ENCODE results near the gene PPP2R5C.

The PPP2R5C gene

DNA sequence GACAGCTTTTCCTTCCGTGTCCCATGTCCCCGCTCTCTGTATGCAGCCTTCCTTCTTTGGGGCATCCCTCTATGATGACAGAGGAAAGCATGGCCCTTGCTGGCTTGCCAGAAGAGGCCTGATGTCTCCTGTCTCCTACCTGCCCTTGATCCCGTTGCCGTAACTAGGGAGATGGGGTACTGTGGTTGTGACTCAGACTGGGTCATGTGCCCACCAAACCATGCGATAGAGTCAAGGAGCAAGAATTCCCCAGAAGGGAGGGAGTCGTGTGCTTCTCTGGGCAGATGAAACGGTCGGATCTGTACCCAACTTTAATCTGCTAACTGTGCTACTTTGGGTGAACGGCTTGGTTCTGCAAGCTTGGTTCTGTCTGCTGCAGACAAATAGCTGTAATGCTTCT, 103.8 kb downstream of the PPP2R5C start:
- DNase-seq (ENCODE audit: low spot score) = peak; percentile 86

DNA sequence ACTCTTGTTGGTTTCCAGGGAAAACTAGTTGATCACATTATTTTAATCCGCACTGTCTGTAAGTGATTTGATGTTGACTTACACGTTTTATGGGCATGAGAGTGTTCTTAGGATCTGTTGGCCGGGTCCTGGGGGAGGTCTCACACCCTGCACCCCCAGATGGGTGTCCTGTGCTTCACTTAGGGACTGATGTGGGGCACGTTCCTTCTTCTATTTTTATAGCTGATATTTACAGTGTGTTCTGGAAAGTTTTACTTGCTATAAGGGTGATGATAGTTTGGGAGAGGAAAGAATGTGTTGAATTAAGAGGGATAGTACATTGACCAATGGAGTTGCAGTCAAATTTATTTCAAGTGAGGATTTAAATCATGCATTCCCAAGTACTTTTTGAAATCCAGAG, 106.3 kb downstream of the PPP2R5C start:
- DNase-seq (ENCODE audit: low spot score) = no peak

DNA sequence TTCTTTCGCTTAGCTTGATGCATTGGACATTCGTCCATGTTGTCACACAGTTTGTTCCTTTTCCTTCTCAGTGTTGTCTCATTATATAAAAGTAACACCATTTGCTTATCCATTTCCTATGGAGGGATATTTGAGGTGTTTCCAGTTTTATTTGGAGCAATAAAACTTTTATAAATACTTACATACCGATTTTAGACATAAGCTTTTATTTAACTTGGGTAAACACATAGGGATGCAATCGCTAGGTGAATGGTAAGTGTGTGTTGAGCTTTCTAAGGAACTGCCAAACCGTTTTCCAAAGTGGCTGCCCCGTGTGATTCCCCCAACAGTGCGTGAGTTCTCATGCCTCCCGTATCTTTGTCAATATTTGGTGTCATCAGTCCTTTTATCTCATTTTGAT, 107.7 kb downstream of the PPP2R5C start:
- DNase-seq (ENCODE audit: low spot score) = no peak

DNA sequence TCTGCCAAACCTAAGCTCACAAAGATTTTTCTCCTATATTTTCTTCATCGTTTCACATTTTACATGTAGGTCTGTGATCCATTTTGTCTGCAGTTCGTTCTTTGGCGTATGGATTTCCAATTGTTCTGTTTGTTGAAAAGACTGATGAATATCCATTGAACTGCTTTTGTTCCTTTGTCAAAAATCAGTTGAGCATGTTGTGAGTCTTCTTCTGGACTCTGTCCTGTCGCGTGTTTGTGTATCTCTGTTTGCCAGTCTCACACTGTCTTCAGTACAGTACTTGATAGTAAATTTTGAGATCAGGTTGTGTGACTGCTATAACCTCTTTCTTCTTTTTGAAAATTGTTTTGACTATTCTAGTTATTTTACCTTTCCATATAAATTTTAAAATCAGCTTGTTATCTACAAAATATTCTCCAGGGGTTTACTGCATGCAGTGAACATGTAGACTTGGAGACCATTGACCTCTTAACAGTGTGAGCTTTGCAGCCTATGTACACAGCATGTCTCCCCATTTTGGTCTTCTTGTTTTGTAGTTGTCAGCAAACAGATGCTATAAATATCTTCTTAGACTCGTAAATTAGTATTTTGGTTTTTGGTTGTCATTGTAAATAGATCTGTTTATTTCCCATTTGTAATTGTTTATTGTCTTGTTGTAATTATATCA, 108.9 kb downstream of the PPP2R5C start:
- DNase-seq (ENCODE audit: low spot score) = no peak

DNA sequence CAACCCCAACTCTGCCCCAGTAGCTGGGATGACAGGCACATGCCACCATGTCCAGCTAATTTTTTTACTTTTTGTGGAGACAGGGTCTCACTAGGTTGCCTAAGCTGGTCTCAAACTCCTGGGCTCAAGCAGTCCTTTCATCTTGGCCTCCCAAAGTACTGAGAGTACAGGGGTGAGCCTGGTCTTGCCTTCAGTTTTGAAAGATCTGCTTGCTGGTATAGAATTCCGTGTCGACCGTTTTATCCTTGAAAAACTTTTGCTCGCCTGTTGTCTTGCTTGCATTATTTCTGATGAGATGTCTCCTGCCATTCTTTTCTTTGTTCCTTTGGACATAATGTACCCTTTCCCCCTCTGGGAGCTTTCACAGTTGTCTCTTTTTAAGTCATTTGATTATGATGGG, 110.8 kb downstream of the PPP2R5C start:
- DNase-seq (ENCODE audit: low spot score) = no peak

DNA sequence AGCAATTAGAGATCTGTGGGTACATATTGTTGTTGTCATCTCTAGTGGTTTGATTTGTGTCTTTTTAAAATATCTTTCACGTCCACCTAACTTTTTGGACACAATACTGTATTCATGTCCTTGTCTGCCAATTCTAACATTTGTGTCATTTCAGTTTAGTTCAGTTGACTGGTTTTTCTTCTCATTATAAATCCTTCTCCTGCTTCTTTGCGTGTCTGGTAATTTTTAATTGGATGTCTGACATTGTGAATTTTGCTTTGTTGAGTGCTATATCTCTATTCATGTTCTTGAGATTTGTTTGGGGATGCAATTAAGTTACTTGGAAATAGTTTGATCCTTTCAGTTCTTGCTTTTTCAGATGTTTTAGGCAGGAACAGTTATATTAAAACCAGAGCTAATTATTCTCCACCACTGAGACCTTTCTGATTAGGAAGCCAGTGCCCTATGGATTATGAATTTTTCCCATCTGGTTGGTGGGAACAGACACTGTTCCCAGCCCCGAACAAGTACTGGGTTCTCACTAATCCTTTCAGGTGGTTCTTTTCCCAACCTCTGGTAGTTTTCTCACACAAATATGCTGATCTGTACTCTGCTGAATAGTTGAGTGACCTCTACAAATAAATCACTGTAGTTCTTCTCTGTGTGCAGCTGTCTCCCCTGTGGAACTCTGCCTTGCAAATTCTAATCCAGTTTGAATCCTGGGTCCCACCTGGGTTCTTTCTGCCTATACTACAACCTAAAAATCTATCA, 111.7 kb downstream of the PPP2R5C start:
- DNase-seq (ENCODE audit: low spot score) = no peak

DNA sequence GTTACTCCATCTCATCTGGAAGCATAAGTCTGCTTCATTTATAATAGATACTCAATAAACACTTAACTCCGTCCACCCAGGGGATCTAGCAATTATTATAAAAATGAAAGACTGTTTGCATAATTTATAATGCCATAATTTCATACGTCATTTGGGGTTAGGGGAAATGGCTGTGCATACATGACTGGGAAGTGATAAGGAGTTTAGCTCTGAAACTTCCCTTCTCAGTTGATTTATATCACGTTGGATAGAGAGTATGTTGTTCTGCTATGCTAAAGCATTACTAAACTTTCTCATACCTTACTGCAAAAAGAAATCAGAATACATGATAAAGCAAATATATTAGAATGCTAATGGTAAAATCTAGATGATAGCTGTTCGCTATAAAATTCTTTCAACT, 112.5 kb downstream of the PPP2R5C start:
- no peak for DNase-seq (ENCODE audit: low spot score)

DNA sequence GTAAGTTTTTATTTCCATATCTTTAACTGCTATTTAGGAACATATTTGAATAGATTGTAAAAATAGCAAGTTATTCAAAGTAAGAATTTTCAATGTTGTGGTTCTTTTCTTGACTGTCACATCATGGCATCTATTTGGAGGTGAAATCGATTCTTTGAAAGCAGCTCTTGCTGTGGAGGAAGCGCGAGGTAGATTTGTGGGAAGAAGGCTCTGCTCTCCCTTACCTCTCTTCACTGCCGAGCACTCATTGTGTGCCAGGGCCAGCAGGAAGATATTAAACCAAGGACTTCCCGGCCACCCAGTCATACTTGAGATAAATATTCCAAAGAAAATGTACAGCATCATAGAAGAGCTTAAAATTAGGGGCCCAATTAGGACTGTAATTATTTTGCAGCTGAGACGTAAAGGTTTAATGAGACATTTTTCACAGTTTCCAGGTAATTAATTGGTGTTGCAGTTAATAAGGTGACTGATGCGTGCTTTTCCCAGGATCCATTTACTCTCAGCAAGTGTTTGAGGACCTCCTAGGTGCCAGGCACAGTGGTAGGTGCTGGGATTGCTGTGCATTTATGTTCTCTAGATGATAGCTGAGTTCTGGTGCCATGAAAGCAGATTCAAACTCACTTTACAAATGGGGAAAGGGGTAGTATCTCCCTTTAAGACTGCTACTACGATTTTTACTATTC, 113.7 kb downstream of the PPP2R5C start:
- DNase-seq (ENCODE audit: low spot score) = no peak

DNA sequence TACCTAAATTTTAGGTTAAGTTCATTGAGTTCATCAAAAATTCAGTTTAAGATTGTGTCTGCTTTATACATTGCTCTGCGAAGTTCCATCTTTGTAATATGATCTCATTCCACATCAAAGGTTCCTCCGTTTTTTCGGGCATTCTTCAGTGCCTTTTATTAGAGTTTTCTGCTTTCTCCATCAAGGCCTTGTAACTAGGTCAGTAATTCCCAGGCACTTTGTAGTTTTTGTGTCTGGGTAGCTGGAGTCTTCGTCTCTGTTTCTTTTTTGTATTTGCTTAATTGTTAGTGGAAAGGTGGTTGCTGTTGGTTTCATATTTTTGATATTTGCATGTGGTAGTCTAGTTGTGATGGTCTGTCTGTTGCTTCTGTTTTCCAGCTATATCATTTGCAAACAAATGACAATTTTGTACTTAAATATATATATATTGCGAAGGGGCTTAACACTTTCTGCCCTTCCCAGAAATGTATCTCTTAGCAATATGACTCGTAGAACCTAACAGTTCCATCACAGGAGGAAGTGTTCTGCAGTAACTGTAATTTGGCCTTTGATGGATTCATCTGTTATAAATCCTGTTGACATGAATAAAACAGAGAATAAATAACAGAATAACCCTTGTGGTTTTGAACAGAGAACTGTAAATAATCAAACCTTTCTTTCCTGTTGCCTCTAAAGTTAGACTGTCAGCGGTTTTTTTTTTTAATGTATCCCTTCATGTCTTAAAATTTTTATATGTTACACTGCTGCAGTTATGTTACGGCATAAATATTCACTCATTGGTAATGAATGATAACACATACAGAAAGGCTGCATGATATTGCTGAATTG, 114.4 kb downstream of the PPP2R5C start:
- no peak for DNase-seq (ENCODE audit: low spot score)

DNA sequence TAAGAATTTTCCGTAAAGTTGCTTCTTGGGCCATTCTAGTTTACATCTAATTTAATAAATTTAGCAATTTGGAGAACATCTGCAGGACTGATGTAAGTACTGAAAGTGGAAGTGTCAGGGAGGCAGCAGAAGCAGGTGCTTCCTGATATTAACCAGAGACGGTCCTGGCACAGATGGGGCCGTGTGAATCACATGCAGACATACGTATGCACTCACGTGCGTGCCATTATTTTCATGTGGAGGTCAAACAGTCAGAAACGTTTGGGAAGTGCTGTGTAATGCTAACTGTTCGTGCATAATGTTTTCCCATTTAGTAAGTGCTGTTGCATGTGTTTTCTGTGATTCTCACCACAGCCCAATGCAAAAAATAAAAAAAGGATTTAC, 115.0 kb downstream of the PPP2R5C start:
- no peak for DNase-seq (ENCODE audit: low spot score)

DNA sequence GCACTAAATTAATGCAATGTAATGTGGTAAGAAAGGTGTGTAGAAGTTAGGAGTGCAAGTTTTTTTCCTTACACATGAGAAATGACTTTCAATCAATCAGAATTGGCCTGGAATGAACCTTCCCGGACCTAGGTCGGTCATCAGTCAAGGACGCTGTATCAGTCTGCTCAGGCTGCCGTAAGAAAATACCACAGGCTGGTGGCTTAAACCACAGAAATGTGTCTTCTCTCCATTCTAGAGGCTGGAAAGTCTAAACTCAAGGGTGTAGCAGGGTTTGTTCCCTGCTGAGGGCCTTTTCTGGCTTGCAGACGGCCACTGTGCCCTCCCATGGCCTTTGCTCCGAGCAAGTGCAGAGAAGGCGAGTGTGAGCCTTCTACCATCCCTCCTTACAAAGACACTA, 116.3 kb downstream of the PPP2R5C start:
- no peak for DNase-seq (ENCODE audit: low spot score)

DNA sequence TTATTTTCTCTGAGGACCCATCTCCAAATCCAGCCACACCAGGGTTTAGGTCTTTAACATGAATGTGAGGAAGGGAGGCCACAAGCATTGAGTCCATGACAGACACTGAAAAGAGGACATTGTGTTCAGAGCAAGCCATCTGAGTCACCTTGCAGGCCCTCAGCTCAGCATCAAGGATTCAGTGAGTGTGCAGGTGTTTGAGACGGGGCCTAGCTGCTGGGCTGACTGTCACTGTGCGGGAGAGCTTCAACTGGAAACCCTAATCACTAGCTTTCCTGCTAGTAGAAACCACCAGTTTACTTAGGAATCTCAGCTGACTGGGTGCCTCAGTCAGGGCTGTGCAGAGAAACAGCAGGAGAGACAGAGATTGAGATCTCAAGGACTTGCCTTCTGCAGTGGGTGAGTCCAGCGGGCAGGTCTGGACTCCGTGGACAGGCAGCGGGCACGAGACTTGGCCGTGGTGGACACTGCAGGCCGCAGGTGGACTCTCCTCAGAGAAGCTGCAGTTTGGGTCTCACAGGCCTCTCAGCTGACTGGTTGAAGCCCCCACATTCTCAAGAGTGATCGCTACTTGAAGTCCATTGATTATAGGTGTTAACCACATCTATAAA, 116.8 kb downstream of the PPP2R5C start:
- DNase-seq (ENCODE audit: low spot score) = peak; percentile 13

DNA sequence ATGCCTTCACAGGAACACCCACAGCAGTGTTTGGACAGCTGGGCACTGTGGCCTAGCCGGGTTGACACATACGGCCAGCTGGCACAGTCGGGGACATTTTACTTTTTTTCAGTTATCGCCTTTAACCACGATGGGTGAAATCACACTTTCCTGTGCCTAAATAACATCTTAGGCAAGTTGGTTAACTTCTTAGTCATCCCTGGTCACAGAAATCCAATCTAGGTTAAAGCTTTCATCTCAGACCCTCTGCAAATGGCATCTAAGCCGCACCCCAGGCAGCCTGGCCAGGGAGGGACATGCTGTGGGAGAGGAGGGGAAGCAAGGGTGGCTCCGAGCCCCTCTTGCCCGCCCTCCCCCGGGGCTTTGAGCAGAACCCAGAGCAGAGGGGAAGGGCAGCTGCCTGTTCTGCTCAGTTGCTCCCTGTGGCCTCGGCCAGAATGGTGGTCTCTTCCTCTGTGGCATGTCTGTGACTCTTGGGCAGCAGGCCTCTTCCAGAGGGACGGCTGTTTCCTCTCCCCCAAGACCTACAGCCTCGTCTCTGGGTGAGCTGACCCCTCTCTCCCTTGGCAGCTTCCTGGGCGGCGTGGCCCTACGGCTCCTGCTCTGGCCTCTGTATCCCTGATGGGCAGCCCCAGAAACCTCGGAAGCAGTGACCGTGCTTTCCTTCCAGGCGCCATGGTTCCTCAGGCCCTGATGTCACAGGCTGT, 117.5 kb downstream of the PPP2R5C start:
- no peak for DNase-seq (ENCODE audit: low spot score)

DNA sequence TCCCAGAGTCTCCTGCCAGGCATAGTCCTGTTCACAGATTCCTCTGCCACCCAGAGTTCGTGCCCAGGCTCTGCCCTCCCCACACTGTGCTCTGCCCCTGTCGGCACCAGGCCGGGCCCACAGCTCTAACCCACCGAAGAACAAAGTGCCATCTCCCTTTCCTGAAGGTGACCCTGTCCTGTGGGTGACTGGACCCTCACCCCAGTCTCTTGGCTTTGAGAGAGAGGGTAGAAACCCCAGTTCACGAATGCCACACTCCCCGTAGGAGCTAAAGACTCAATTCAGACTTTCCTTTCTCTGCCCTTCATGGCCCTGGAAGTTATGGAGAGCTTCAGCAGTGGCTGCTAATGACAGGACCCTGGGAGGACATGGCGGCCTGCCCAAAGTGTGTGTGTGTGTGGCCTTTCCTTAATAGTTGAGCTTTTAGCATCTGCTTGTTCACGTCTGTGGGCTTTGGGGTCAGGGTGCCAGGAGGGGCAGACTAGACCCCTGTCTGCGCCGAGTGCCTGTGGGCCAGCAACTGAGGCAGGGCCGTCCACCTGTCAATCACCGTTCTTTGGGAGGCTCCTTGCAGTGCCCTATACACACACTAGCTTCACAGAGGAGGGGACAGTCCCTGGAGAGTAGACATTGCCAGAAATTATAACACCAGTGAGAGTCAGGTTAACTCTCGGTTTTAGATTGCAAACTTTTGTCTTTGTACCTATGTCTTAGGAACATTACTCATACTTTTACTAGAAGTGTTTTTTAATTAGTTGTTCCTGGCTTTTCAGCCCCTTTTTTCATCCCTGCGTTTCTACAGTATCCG, 118.2 kb downstream of the PPP2R5C start:
- no peak for DNase-seq (ENCODE audit: low spot score)

DNA sequence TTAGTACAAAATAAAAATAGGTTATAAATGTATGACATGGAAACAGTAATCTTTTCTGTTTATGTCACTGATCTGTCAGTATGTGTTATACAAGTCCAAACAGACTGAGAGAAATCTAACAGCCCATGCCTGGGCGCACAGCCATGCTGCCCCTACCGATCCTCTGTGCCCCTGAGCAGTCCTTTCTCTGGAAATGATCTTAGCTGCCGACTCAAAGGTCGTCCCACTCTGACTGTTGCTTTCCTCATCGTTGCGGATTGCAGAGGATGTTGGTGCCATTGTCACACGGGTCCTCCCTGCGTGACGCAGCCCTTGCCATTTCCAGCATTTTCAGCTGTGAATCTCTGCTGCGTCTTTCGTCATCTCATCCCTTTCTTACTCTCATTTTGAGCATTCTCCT, 119.9 kb downstream of the PPP2R5C start:
- no peak for DNase-seq (ENCODE audit: low spot score)

DNA sequence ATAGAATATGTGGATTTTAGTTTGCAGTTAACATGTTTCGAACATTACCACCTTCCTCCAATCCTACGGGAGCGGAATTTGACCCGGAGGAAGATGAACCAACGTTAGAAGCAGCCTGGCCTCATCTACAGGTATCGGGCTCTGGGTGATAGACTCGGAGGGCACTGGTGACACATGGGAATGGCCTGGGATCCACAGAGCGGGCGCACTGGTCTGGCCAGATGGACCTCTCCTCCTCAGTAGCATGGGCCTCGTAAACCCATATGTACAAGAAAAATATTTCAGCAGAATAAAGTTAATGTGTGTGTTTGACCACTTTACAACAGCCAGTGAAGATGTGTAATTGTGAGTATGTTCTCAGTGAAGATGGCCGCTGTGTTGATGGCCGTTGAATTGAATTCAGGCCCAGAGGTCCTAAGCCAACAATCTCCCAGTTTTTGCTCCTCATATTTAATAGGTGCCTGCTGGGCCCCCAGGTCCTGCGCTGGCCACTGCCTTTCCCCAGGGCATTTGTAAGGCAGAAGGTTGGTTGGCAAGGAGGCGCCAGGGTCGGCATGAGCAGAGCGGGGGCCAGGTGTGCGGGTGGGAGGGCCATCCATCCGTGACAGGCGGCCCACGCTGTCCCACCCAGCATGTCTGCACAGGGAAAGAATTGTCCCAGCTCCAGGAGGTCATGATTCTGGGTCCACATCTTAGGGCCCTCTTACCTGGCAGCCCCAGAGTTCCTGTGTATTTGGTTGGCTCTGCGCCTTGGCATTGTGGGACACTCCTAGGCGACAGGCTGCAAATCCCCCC, 120.8 kb downstream of the PPP2R5C start:
- no peak for DNase-seq (ENCODE audit: low spot score)

DNA sequence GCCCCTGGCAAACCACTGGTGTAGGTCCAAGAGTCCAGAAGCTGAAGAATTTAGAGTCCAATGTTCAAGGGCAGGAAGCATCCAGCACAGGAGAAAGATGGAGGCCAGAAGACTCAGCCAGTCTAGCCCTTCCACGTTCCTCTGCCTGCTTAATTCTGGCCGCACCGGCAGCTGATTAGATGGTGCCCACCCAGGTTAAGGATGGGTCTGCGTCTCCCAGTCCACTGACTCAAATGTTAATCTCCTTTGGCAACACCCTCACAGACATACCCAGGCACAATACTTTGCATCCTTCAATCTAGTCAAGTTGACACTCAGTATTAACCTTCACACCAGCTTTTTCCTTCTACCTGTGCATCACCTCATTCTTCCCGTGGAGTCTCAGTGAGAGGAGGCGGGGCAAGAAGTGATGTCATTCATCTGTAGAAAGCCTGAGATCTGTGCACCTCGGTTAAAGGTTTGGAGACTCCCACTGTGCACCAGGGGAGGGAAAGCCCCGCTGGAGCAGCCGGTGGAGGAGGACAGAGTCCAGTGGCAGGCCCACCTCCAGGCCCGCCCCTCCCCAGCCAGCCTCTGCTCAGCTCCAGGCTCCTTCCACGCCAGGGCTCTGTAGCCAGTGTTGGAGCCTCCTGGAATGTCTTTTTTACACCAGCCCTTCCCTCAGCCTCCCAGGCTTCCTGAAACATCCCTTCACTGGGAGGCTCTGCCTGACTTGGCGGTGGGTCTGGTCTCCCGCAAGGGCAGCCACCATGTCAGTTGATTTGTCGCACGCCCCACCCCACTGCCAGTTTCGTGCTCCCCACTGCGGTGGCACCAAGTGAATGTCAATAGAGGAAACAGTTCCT, 122.8 kb downstream of the PPP2R5C start:
- DNase-seq (ENCODE audit: low spot score) = no peak

DNA sequence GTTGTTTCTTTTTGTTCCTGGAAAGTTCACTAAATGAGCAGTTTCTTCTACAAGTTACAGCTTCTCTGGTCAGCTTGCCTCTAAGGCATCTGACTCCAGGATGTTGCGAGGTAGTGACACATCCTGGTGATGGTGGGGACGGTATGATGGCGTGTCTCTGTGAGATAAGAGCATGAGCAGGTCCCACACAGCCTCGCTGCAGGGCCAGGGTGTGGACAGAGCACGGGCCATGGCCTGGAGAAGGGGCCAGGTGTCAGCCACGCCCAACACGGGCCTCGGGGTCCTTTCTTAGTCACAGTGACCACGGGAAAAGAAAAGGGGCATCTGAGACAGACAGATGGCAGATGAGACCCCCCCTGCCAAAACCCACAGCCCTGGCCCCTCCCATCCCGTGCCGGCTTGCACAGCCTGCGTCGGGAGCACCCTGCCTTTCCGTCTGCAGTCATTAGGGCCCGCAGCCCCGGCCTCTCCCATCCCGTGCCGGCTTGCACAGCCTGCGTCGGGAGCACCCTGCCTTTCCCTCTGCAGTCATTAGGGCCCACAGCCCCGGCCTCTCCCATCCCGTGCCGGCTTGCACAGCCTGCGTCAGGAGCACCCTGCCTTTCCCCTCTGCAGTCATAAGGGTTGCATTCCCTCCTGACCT, 123.5 kb downstream of the PPP2R5C start:
- DNase-seq (ENCODE audit: low spot score) = no peak

Measured in kidney tubule cell (primary cell).